ENCODE results near the gene TGM5. TPM values are rescaled to one million over a fixed set of nuclear protein-coding genes. Genes with fewer than 3 reads are reported as not detected.

The TGM5 gene
- total RNA-seq, 1 experiment from 2014 or later: not detected

GRCh38 chr15:43294091-43294706, 27.5 kb upstream of the TGM5 start:
- Histone ChIP-seq H3K9ac (ENCODE audit: low read length) (no peak overlapping the region), H3K4me2 (ENCODE audit: low read length) (no peak overlapping the region), H3K36me3 (ENCODE audit: control insufficient read depth in 1 of 2, insufficient read depth in 2 of 2, low read length in 2 of 2) (no peaks in the 10 kb centered on the region), H3K9me3 (ENCODE audit: control insufficient read depth in 1 of 2, insufficient read depth in 1 of 2, low read depth in 1 of 2, low read length in 2 of 2) (no peaks in the 10 kb centered on the region), H3K4me1 (ENCODE audit: control insufficient read depth in 1 of 2, insufficient read depth in 2 of 2, low read length in 2 of 2) (no peaks in the 10 kb centered on the region), H3K4me3 (replicated peaks in 1 of 2; ENCODE audit: low read depth in 1 of 2, low read length in 2 of 2) (no peak overlapping the region), H4K20me1 (ENCODE audit: insufficient read depth) (no peaks in the 10 kb centered on the region), H2AFZ (ENCODE audit: low read depth, low read length, poor library complexity, severe bottlenecking) (no peak overlapping the region), H3K79me2 (ENCODE audit: insufficient read depth, low read length) (no peaks in the 10 kb centered on the region), H3K9me2 (ENCODE audit: insufficient read depth) (no peaks in the 10 kb centered on the region), H3K27me3 (ENCODE audit: insufficient read depth, low read length) (no peaks in the 10 kb centered on the region), H3K27ac (ENCODE audit: low read depth, low read length) (no peak overlapping the region)
- intact Hi-C loops (cut with micrococcal nuclease): no loop called here
- CTCF ChIA-PET: no interaction called here
- DNase-seq (ENCODE audit: low read depth, low spot score) (no peak), ATAC-seq (no peak)
- BruUV-seq (replicated peaks): no TSS peak
- POLR2A ChIA-PET: no interaction called here
- TF ChIP-seq MAX (IDR thresholded peaks at IDR 0.05) (no peak), SRF (IDR thresholded peaks at IDR 0.05; ENCODE audit: low read depth) (no peak), RAD21 (IDR thresholded peaks at IDR 0.05; ENCODE audit: low read depth) (no peak), POLR2A (IDR thresholded peaks at IDR 0.05; ENCODE audit: borderline replicate concordance, extremely low read depth, insufficient read depth, insufficient read length) (no peak), YY1 (IDR thresholded peaks at IDR 0.05; ENCODE audit: extremely low read depth, insufficient replicate concordance, low read depth, low read length) (no peak), POLR2AphosphoS5 (IDR thresholded peaks at IDR 0.05; ENCODE audit: low read depth, low read length) (no peak), ELF1 (IDR thresholded peaks at IDR 0.05; ENCODE audit: borderline replicate concordance, low read depth) (no peak), ZFX (IDR thresholded peaks at IDR 0.05) (no peak), CEBPB (IDR thresholded peaks at IDR 0.05; ENCODE audit: low read depth) (no peak)
- TF ChIP-seq, protein P1, sequence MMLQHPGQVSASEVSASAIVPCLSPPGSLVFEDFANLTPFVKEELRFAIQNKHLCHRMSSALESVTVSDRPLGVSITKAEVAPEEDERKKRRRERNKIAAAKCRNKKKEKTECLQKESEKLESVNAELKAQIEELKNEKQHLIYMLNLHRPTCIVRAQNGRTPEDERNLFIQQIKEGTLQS (IDR thresholded peaks at IDR 0.05): no peak
- RAD21 ChIA-PET (ENCODE audit: low non-redundant PET in 1 of 2, low total read pairs in 2 of 2, uncharacterized antibody in 2 of 2, unreplicated experiment in 2 of 2): no interaction called here

- CTCF ChIA-PET: no interaction called here
- Histone ChIP-seq H3K4me2 (ENCODE audit: low read length) (no peak overlapping the region), H3K27me3 (ENCODE audit: insufficient read depth, low read length) (no peaks in the 10 kb centered on the region), H3K4me3 (replicated peaks in 1 of 2; ENCODE audit: low read depth in 1 of 2, low read length in 2 of 2) (no peak overlapping the region), H4K20me1 (ENCODE audit: insufficient read depth) (no peaks in the 10 kb centered on the region), H3K9ac (ENCODE audit: low read length) (no peak overlapping the region), H3K79me2 (ENCODE audit: insufficient read depth, low read length) (no peaks in the 10 kb centered on the region), H2AFZ (ENCODE audit: low read depth, low read length, poor library complexity, severe bottlenecking) (no peak overlapping the region), H3K36me3 (ENCODE audit: control insufficient read depth in 1 of 2, insufficient read depth in 2 of 2, low read length in 2 of 2) (no peaks in the 10 kb centered on the region), H3K27ac (ENCODE audit: low read depth, low read length) (no peak overlapping the region), H3K9me3 (ENCODE audit: control insufficient read depth in 1 of 2, insufficient read depth in 1 of 2, low read depth in 1 of 2, low read length in 2 of 2) (no peaks in the 10 kb centered on the region), H3K9me2 (ENCODE audit: insufficient read depth) (no peaks in the 10 kb centered on the region), H3K4me1 (ENCODE audit: control insufficient read depth in 1 of 2, insufficient read depth in 2 of 2, low read length in 2 of 2) (no peaks in the 10 kb centered on the region)
- POLR2A ChIA-PET: no interaction called here
- TF ChIP-seq POLR2AphosphoS5 (IDR thresholded peaks at IDR 0.05; ENCODE audit: low read depth, low read length) (no peak), EZH2phosphoT487 (IDR thresholded peaks at IDR 0.05; ENCODE audit: borderline replicate concordance) (no peak), ELF1 (IDR thresholded peaks at IDR 0.05; ENCODE audit: borderline replicate concordance, low read depth) (no peak), SIN3A (IDR thresholded peaks at IDR 0.05; ENCODE audit: low read depth) (no peak)
- ATAC-seq: peak; percentile 14; the same call in 1 of the 2 replicates
- RAD21 ChIA-PET (ENCODE audit: low non-redundant PET in 1 of 2, low total read pairs in 2 of 2, uncharacterized antibody in 2 of 2, unreplicated experiment in 2 of 2): no interaction called here
- no TSS peak for BruUV-seq (replicated peaks)
- no peak for DNase-seq (ENCODE audit: low read depth, low spot score)
- intact Hi-C loops (cut with micrococcal nuclease): no loop called here
Observed at GRCh38 chr15:43293432-43293831, 26.7 kb upstream of the TGM5 start.
